B cell (primary cell): ENCODE data around the gene BTG3. TPM values are rescaled to one million over a fixed set of nuclear protein-coding genes. Genes with fewer than 3 reads are reported as not detected.

Experiments
- ATAC-seq: fragments of 200-7000 bp; cut with Tn5 transposase; one replicate; pipeline ENCODE4 v1.10.0; 2021; ENCODE audit warnings: low read depth, mild to moderate bottlenecking, moderate number of reproducible peaks, moderate library complexity
- CTCF ChIA-PET: fragments of 350-600 bp; sonication (Branson Sonifier 250); formaldehyde crosslinking; loops from one replicate; lab custom pipeline; 2021; ENCODE audit warnings: antibody characterized with exemption, inconsistent platforms; lab: Charles Lee
- POLR2A ChIA-PET: fragments of 350-600 bp; sonication (Branson Sonifier 250); formaldehyde crosslinking; loops from one replicate; lab custom pipeline; 2021; ENCODE audit warnings: antibody characterized with exemption; lab: Charles Lee
- DNase-seq: peaks from one replicate; pipeline ENCODE4 v3.0.0; 2013
- H2AFZ ChIP-seq: 2 replicates; pipeline ENCODE4 v1.6.1; 2012; ENCODE audit warnings: mild to moderate bottlenecking, low read depth, low read length; ENCODE audit not compliant: insufficient read depth, poor library complexity, severe bottlenecking
- H3K27ac ChIP-seq, 2 donors: 1 replicate in 1 of 2; 2 replicates in 1 of 2; pipeline ENCODE4 v1.5.1; 2012 to 2013; ENCODE audit warnings: low read length in 2 of 2, mild to moderate bottlenecking in 2 of 2, moderate library complexity in 1 of 2
- H3K27me3 ChIP-seq, 4 experiments: fragments of 200-600 bp in 1 of 4; sonication (generic) in 1 of 4; replicated peaks in 1 of 4; 1 replicate in 2 of 4; 2 replicates in 2 of 4; pipeline versions ENCODE4 v1.6.1 to v1.7.0; 2013 to 2016; ENCODE audit warnings: low read length in 3 of 4, mild to moderate bottlenecking in 2 of 4, mixed read lengths in 1 of 4, moderate library complexity in 1 of 4; ENCODE audit not compliant: insufficient read depth in 4 of 4, control insufficient read depth in 3 of 4; ENCODE audit errors: control extremely low read depth in 1 of 4
- H3K36me3 ChIP-seq, 2 experiments: replicated peaks in 1 of 2; 1 replicate in 1 of 2; 2 replicates in 1 of 2; pipeline versions ENCODE4 v1.6.1 to v1.7.1; 2013; ENCODE audit warnings: low read length in 1 of 2; ENCODE audit not compliant: insufficient read depth in 2 of 2, control insufficient read depth in 1 of 2; ENCODE audit errors: control extremely low read depth in 1 of 2, extremely low read depth in 1 of 2
- H3K4me1 ChIP-seq, 2 donors: fragments of 200-600 bp in 1 of 2; sonication (generic) in 1 of 2; 1 replicate in 1 of 2; 2 replicates in 1 of 2; pipeline versions ENCODE4 v1.5.1 to v1.6.1; 2013 to 2017; ENCODE audit warnings: low read length in 2 of 2; ENCODE audit not compliant: control insufficient read depth in 2 of 2, insufficient read depth in 2 of 2
- H3K4me2 ChIP-seq: replicated peaks from 2 replicates; pipeline ENCODE3; 2012; ENCODE audit warnings: mild to moderate bottlenecking, low read depth, low read length; ENCODE audit not compliant: poor library complexity, severe bottlenecking
- H3K4me3 ChIP-seq, 5 experiments: fragments of 200-600 bp in 1 of 5; sonication (generic) in 1 of 5; 1 replicate in 3 of 5; 2 replicates in 2 of 5; pipeline versions ENCODE4 v1.5.1 to v1.7.0; 2011 to 2016; ENCODE audit warnings: low read length in 4 of 5, mild to moderate bottlenecking in 4 of 5, low read depth in 2 of 5, control low read depth in 1 of 5, moderate library complexity in 1 of 5; ENCODE audit not compliant: insufficient read depth in 1 of 5; ENCODE audit errors: control extremely low read depth in 1 of 5, extremely low read depth in 1 of 5
- H3K79me2 ChIP-seq: fragments of 200-600 bp; sonication (generic); one replicate; pipeline ENCODE4 v1.6.0; 2016; ENCODE audit warnings: low read length; ENCODE audit not compliant: control insufficient read depth, insufficient read depth
- H3K9ac ChIP-seq: fragments of 200-600 bp; sonication (generic); 2 replicates; pipeline ENCODE4 v1.6.1; 2017; ENCODE audit warnings: mild to moderate bottlenecking, low read length, moderate library complexity
- H3K9me3 ChIP-seq, 3 donors: one replicate each; pipeline versions ENCODE4 v1.6.1 to v1.7.1; 2013; ENCODE audit warnings: low read length in 2 of 3; ENCODE audit not compliant: control insufficient read depth in 2 of 3, insufficient read depth in 1 of 3; ENCODE audit errors: control extremely low read depth in 1 of 3
- H4K20me1 ChIP-seq: 2 replicates; pipeline ENCODE4 v1.6.0; 2012; ENCODE audit warnings: mild to moderate bottlenecking, low read length; ENCODE audit not compliant: insufficient read depth, control insufficient read depth, poor library complexity, severe bottlenecking
- H3K27ac Mint-ChIP-seq: one replicate; pipeline ENCODE4 v1.8.0; 2021; ENCODE audit warnings: mixed read lengths
- H3K27me3 Mint-ChIP-seq: one replicate; pipeline ENCODE4 v1.8.0; 2021; ENCODE audit warnings: mixed read lengths
- H3K4me1 Mint-ChIP-seq: one replicate; pipeline ENCODE4 v1.8.0; 2021; ENCODE audit warnings: mixed read lengths
- H3K4me3 Mint-ChIP-seq: one replicate; pipeline ENCODE4 v1.8.0; 2021; ENCODE audit warnings: mixed read lengths
- H3K9me3 Mint-ChIP-seq: one replicate; pipeline ENCODE4 v1.8.0; 2022; ENCODE audit warnings: mixed read lengths; ENCODE audit not compliant: insufficient read depth
- EZH2 ChIP-seq: IDR thresholded peaks from 2 replicates; pipeline ENCODE4 v1.6.1; 2012; ENCODE audit warnings: borderline replicate concordance, low read depth, mild to moderate bottlenecking, moderate library complexity, low read length; ENCODE audit not compliant: insufficient read depth, poor library complexity, severe bottlenecking
- WGBS: methylation state at CpG from one replicate; pipeline ENCODE4 v1.1.5; 2013; ENCODE audit warnings: missing lambda C conversion rate; ENCODE audit not compliant: insufficient coverage; 5-methylcytosine and 5-hydroxymethylcytosine counted together
- intact Hi-C: fragments of 100-400 bp; cut with micrococcal nuclease; formaldehyde crosslinking; loops from one replicate; pipeline ENCODE4 v1.10.0; 2022
- polyA plus RNA-seq: library from polyadenylated mRNA; depleted of rRNA; stranded (reverse); fragments of >200 nt; gene quantifications from 2 replicates; pipeline ENCODE4 v1.2.3, GENCODE V29; 2012
- total RNA-seq, 2 donors: library from RNA; stranded (reverse); fragments of 120-200 nt in 1 of 2; gene quantifications; 1 replicate in 1 of 2; 2 replicates in 1 of 2; pipeline versions ENCODE4 v1.2.3 to v1.2.4, GENCODE V29; 2013 to 2022
- TF ChIP-seq, protein P1 (sequence below): fragments of 200-600 bp; IDR thresholded peaks from one replicate; pipeline ENCODE4 v1.8.0; 2022; ENCODE audit warnings: antibody characterized with exemption, mild to moderate bottlenecking

The BTG3 gene
- total and polyA plus RNA-seq, 2 donors (not counting 1 experiment from before 2014, with no cell fraction given): 11.8 to 14.9 TPM

DNA sequence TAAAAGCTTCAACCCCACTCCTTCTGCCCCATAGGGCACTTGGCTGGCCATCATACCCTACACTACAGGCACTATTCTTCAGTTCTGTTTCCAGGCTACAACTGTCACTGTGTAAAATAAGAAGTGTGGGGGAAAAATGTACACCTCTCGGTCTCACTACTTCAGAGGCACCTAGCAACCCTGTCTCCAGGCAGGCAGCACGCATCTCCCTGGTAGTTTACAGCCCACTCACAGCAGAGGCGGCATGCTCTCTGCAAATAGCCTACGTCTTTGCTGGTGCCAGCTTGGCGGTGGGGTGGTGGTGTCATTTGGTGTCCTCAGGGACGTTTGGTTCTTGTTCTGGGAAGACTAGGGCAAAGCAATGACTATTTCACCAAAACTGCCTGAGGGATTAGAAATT is 48.2 kb upstream of the BTG3 start:
- H3K4me1 Mint-ChIP-seq: no peaks in the 10 kb centered on the region
- WGBS: 72% methylated on average over 4 of the region's 6 CpGs
- no peak for TF ChIP-seq EZH2
- TF ChIP-seq, protein P1, sequence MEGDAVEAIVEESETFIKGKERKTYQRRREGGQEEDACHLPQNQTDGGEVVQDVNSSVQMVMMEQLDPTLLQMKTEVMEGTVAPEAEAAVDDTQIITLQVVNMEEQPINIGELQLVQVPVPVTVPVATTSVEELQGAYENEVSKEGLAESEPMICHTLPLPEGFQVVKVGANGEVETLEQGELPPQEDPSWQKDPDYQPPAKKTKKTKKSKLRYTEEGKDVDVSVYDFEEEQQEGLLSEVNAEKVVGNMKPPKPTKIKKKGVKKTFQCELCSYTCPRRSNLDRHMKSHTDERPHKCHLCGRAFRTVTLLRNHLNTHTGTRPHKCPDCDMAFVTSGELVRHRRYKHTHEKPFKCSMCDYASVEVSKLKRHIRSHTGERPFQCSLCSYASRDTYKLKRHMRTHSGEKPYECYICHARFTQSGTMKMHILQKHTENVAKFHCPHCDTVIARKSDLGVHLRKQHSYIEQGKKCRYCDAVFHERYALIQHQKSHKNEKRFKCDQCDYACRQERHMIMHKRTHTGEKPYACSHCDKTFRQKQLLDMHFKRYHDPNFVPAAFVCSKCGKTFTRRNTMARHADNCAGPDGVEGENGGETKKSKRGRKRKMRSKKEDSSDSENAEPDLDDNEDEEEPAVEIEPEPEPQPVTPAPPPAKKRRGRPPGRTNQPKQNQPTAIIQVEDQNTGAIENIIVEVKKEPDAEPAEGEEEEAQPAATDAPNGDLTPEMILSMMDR: no peak

GRCh38 chr21:17660452-17660851 is 47.8 kb upstream of the BTG3 start:
- CTCF ChIA-PET: no interaction called here
- intact Hi-C loops: no loop called here

More for the DNA sequence above, 48.2 kb upstream of the BTG3 start:
- Mint-ChIP-seq H3K9me3 (no peaks in the 10 kb centered on the region), H3K27me3 (peaks cover 33% of the 10 kb centered on the region), H3K4me3 (no peak overlapping the region), H3K27ac (no peak overlapping the region)
- H3K79me2 ChIP-seq: no peaks in the 10 kb centered on the region
- no peak overlapping the region for H3K4me2 ChIP-seq
- no peaks in the 10 kb centered on the region for H4K20me1 ChIP-seq
- H3K27ac ChIP-seq: no peak overlapping the region
- no peaks in the 10 kb centered on the region for H3K36me3 ChIP-seq
- H3K4me1 ChIP-seq: no peaks in the 10 kb centered on the region
- H3K27me3 ChIP-seq: peaks cover 0 to 2% (median 0%) of the 10 kb centered on the region in 4 experiments
- H3K9ac ChIP-seq: no peak overlapping the region
- CTCF ChIA-PET: no interaction called here
- H3K4me3 ChIP-seq: no peak overlapping the region
- intact Hi-C loops: no loop called here
- DNase-seq (no peak), ATAC-seq (no peak)
- POLR2A ChIA-PET: no interaction called here
- no peak overlapping the region for H2AFZ ChIP-seq
- no peaks in the 10 kb centered on the region for H3K9me3 ChIP-seq

More at GRCh38 chr21:17660452-17660851, 47.8 kb upstream of the BTG3 start:
- H3K27me3 ChIP-seq: peaks cover 0 to 2% (median 0%) of the 10 kb centered on the region in 4 experiments
- TF ChIP-seq EZH2: no peak
- H3K4me3 ChIP-seq: no peak overlapping the region
- H3K27ac ChIP-seq: no peak overlapping the region
- H3K4me1 Mint-ChIP-seq: no peaks in the 10 kb centered on the region
- no peaks in the 10 kb centered on the region for H3K79me2 ChIP-seq
- no peak overlapping the region for H3K4me2 ChIP-seq
- no peaks in the 10 kb centered on the region for H3K4me1 ChIP-seq
- DNase-seq: no peak
- no peaks in the 10 kb centered on the region for H4K20me1 ChIP-seq
- no peak overlapping the region for H3K4me3 Mint-ChIP-seq
- no peaks in the 10 kb centered on the region for H3K9me3 ChIP-seq
- H3K9ac ChIP-seq: no peak overlapping the region
- WGBS: 43% methylated on average over 1 of the region's 3 CpGs
- POLR2A ChIA-PET: no interaction called here
- peaks cover 30% of the 10 kb centered on the region for H3K27me3 Mint-ChIP-seq
- H3K27ac Mint-ChIP-seq: no peak overlapping the region
- no peaks in the 10 kb centered on the region for H3K36me3 ChIP-seq
- H2AFZ ChIP-seq: no peak overlapping the region
- no peaks in the 10 kb centered on the region for H3K9me3 Mint-ChIP-seq
- no peak for ATAC-seq
